GM18873 (cell line): Measurements from ENCODE around the gene PRSS21.

ENCODE experiments used
- ATAC-seq: cut with Tn5 transposase; IDR thresholded peaks from one replicate; pipeline ENCODE4 v1.9.1; 2021; ENCODE audit warnings: mild to moderate bottlenecking, moderate library complexity, moderate number of reproducible peaks; ENCODE audit not compliant: unreplicated experiment, low FRiP score

Gene PRSS21

GRCh38 chr16:2779151-2779920 lies 37.7 kb upstream of the PRSS21 start:
- ATAC-seq, result no peak

GRCh38 chr16:2779978-2780898 lies 36.8 kb upstream of the PRSS21 start:
- no peak for ATAC-seq

GRCh38 chr16:2782583-2783351 lies 34.3 kb upstream of the PRSS21 start:
- no peak for ATAC-seq

GRCh38 chr16:2783581-2784357 lies 33.3 kb upstream of the PRSS21 start:
- no peak for ATAC-seq

- ATAC-seq, result no peak
Measured at GRCh38 chr16:2784358-2785100, 32.5 kb upstream of the PRSS21 start.

- ATAC-seq, result no peak
Measured at GRCh38 chr16:2785101-2785991, 31.7 kb upstream of the PRSS21 start.

- no peak for ATAC-seq
Measured at GRCh38 chr16:2786061-2786825, 30.8 kb upstream of the PRSS21 start.

- no peak for ATAC-seq
Measured at GRCh38 chr16:2786826-2787151, 30.2 kb upstream of the PRSS21 start.

- ATAC-seq, result no peak
Measured at GRCh38 chr16:2787406-2787805, 29.6 kb upstream of the PRSS21 start, which contains the start of gene PRSS33. Gene PRSS33, minus strand, starts transcription at chr16:2787560. Its CDS starts 1,013 bp downstream, at chr16:2786547.

- no peak for ATAC-seq
Measured at GRCh38 chr16:2787961-2788360, 29.1 kb upstream of the PRSS21 start.

GRCh38 chr16:2790631-2791030 lies 26.4 kb upstream of the PRSS21 start:
- ATAC-seq, result no peak

- ATAC-seq, result no peak
Measured at GRCh38 chr16:2791174-2791573, 25.9 kb upstream of the PRSS21 start.

GRCh38 chr16:2792940-2793339 lies 24.1 kb upstream of the PRSS21 start:
- ATAC-seq, result no peak

- no peak for ATAC-seq
Measured at GRCh38 chr16:2795395-2796143, 21.5 kb upstream of the PRSS21 start.

GRCh38 chr16:2798723-2799204 lies 18.3 kb upstream of the PRSS21 start:
- no peak for ATAC-seq

- no peak for ATAC-seq
Measured at GRCh38 chr16:2799205-2799858, 17.7 kb upstream of the PRSS21 start.
